Stimulated activated CD4-positive, alpha-beta T cell treated with anti-CD3 and anti-CD28 coated beads, Interleukin-2, amount 100 ng/mL, for 24 hours (primary cell): ENCODE measurements around the gene HBG2.
"Not testable (repeated sequence)": the region's sequence is repeated elsewhere in the genome, so short reads cannot be mapped to it uniquely, and the experiment has no call there.

ENCODE experiments used
- DNase-seq, 2 donors: peaks; one replicate each; pipeline ENCODE4 v3.0.0-alpha.2; 2020

Gene HBG2

GRCh38 chr11:5254646-5255413, at the start of gene HBG2:
Gene HBG2 (minus strand): TSS chr11:5254781. CDS start chr11:5254728, 53 bp downstream.
- not testable (repeated sequence) for DNase-seq

- DNase-seq, result no peak
Observed at GRCh38 chr11:5304046-5304445, 49.5 kb upstream of the HBG2 start.

GRCh38 chr11:5303626-5304025, 49.0 kb upstream of the HBG2 start:
- DNase-seq, result no peak

GRCh38 chr11:5301846-5302245, 47.3 kb upstream of the HBG2 start, which contains the start of gene OR51B4:
Gene OR51B4 (minus strand): TSS chr11:5301946. CDS start chr11:5301946, 0 bp downstream.
- no peak for DNase-seq

GRCh38 chr11:5300251-5300650, 45.7 kb upstream of the HBG2 start:
- DNase-seq, result no peak

- no peak for DNase-seq
Observed at GRCh38 chr11:5298451-5298850, 43.9 kb upstream of the HBG2 start.

- no peak for DNase-seq
Observed at GRCh38 chr11:5297721-5298323, 43.2 kb upstream of the HBG2 start.

- DNase-seq, result not testable (repeated sequence)
Observed at GRCh38 chr11:5294342-5294995, 39.9 kb upstream of the HBG2 start.

GRCh38 chr11:5293028-5293427, 38.4 kb upstream of the HBG2 start:
- DNase-seq, result no peak

- DNase-seq, result no peak
Observed at GRCh38 chr11:5291207-5291838, 36.7 kb upstream of the HBG2 start.

- DNase-seq, result no peak
Observed at GRCh38 chr11:5290106-5290505, 35.5 kb upstream of the HBG2 start.

GRCh38 chr11:5289696-5290095, 35.1 kb upstream of the HBG2 start:
- DNase-seq, result no peak

GRCh38 chr11:5288906-5289550, 34.4 kb upstream of the HBG2 start:
- DNase-seq, result no peak

GRCh38 chr11:5288108-5288905, 33.7 kb upstream of the HBG2 start:
- DNase-seq, result no peak

- DNase-seq, result no peak
Observed at GRCh38 chr11:5286901-5287300, 32.3 kb upstream of the HBG2 start.

- no peak for DNase-seq
Observed at GRCh38 chr11:5286351-5286750, 31.8 kb upstream of the HBG2 start.

GRCh38 chr11:5285703-5286340, 31.2 kb upstream of the HBG2 start:
- no peak for DNase-seq

GRCh38 chr11:5284637-5285036, 30.1 kb upstream of the HBG2 start:
- no peak for DNase-seq

- no peak for DNase-seq
Observed at GRCh38 chr11:5283882-5284281, 29.3 kb upstream of the HBG2 start.

- DNase-seq, result no peak
Observed at GRCh38 chr11:5283086-5283485, 28.5 kb upstream of the HBG2 start.

- no peak for DNase-seq
Observed at GRCh38 chr11:5282628-5283027, 28.0 kb upstream of the HBG2 start.

- no peak for DNase-seq
Observed at GRCh38 chr11:5281596-5281995, 27.0 kb upstream of the HBG2 start.
